Nephron (organoid): Measurements from ENCODE around the gene DOC2A.

Source experiments
- H3K27ac Mint-ChIP-seq, 3 experiments: 2 replicates each; pipeline ENCODE4 v1.8.0; 2020; ENCODE audit warnings: mixed read lengths in 3 of 3, mild to moderate bottlenecking in 2 of 3, moderate library complexity in 1 of 3
- H3K27me3 Mint-ChIP-seq: 2 replicates; pipeline ENCODE4 v1.8.0; 2021; ENCODE audit warnings: low read depth, mild to moderate bottlenecking, moderate library complexity, mixed read lengths
- H3K36me3 Mint-ChIP-seq: 2 replicates; pipeline ENCODE4 v1.8.0; 2020; ENCODE audit warnings: low read depth, mixed read lengths
- H3K4me1 Mint-ChIP-seq: 2 replicates; pipeline ENCODE4 v1.8.0; 2020; ENCODE audit warnings: mixed read lengths
- H3K4me3 Mint-ChIP-seq, 3 experiments: 2 replicates each; pipeline ENCODE4 v1.8.0; 2020; ENCODE audit warnings: mild to moderate bottlenecking in 3 of 3, mixed read lengths in 3 of 3, moderate library complexity in 2 of 3
- H3K9me3 Mint-ChIP-seq: 2 replicates; pipeline ENCODE4 v1.8.0; 2020; ENCODE audit warnings: mixed read lengths
- TF ChIP-seq, protein P1 (sequence below), 3 experiments: fragments of 200-600 bp; sonication (generic); IDR thresholded peaks; one replicate each; pipeline ENCODE4 v1.5.0; 2021; ENCODE audit warnings: antibody characterized with exemption in 3 of 3; ENCODE audit not compliant: unreplicated experiment in 3 of 3

Gene DOC2A

DNA sequence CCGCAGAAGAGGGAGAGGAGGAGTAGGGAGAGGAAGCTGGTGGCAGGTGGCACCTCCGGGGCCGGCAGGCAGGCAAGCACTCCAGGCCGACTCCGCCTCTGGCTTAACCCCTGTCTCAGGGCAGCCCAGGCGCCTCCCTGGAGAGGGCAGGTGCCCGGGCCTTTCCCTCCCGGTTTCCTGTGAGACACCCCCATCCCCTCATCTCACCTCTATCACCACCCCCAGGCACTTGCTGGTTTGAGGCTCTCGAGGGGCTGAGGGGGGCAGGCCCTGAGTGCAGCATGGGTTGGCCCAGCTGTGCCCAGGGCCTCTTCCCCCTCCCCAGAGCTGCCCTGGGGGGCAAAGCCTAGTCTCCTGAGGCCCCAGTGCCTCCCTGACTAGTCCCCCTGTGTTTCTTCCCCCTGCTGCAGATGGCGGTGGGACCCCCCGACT is 6.0 kb downstream of the DOC2A start:
- TF ChIP-seq, protein P1, sequence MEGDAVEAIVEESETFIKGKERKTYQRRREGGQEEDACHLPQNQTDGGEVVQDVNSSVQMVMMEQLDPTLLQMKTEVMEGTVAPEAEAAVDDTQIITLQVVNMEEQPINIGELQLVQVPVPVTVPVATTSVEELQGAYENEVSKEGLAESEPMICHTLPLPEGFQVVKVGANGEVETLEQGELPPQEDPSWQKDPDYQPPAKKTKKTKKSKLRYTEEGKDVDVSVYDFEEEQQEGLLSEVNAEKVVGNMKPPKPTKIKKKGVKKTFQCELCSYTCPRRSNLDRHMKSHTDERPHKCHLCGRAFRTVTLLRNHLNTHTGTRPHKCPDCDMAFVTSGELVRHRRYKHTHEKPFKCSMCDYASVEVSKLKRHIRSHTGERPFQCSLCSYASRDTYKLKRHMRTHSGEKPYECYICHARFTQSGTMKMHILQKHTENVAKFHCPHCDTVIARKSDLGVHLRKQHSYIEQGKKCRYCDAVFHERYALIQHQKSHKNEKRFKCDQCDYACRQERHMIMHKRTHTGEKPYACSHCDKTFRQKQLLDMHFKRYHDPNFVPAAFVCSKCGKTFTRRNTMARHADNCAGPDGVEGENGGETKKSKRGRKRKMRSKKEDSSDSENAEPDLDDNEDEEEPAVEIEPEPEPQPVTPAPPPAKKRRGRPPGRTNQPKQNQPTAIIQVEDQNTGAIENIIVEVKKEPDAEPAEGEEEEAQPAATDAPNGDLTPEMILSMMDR (IDR thresholded peaks at IDR 0.05; ENCODE audit: unreplicated experiment in 3 of 3): no peak
- H3K27me3 Mint-ChIP-seq: peaks cover 19% of the 10 kb centered on the region
- no peak overlapping the region for H3K4me3 Mint-ChIP-seq
- H3K27ac Mint-ChIP-seq: no peak overlapping the region
- H3K9me3 Mint-ChIP-seq: no peaks in the 10 kb centered on the region
- H3K36me3 Mint-ChIP-seq: peaks cover 4% of the 10 kb centered on the region
- no peaks in the 10 kb centered on the region for H3K4me1 Mint-ChIP-seq

DNA sequence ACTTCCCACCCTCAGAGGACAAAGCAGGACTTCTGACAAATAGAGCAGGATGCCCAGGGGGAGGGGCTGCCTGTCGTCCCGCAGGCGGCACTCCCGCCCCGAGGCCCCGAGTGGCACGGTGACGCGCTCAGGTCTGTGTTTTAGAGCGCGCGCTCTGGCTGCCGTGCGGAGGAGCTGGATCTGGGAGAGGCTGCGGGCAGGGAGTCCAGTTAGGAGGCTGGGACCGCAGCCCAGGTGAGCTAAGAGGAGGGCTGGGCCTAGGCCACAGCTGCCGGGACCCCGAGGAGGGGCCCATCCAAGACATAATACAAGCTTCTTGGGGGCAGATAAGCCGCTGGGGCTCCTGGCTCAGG is 6.4 kb downstream of the DOC2A start:
- no peak overlapping the region for H3K27ac Mint-ChIP-seq
- peaks cover 4% of the 10 kb centered on the region for H3K36me3 Mint-ChIP-seq
- TF ChIP-seq, protein P1 (IDR thresholded peaks at IDR 0.05; ENCODE audit: unreplicated experiment in 3 of 3): no peak
- H3K4me3 Mint-ChIP-seq: no peak overlapping the region
- H3K4me1 Mint-ChIP-seq: no peaks in the 10 kb centered on the region
- peaks cover 15% of the 10 kb centered on the region for H3K27me3 Mint-ChIP-seq
- H3K9me3 Mint-ChIP-seq: no peaks in the 10 kb centered on the region

DNA sequence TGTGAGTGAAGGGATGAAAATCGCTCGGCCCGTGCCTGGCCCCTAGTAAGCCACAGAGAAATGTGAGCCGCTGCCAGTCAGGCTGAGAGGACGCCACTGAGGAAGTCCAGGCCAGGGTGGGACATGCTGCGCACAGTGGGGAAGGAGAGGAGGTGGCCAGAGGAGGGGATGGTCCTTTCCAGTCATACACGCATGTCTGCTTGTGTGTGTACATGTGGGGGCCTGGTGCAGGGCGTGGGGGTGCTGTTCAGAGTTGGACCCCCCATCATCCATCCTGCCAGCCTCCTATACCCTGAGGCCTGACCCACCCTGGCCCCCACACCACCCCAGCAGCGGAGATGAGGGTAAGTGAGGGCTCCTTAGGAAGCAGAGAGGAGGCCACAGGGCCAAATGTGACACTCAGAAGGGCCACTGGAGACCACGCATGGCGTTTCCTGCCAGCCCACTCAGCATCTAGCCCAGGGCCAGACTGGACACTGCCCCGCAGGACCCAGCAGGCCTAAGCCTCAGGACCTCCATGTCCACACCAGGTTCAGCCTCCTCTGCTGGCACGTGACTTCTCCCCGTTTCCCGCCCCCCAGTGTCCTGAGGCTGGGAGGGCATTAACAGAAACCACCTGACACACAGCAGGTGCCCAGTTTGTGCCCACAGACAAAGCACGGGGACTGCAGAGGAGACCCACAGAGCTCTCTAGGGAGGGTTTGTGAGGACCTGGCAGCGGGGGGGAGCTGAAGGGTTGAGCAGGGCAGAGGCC is 7.0 kb downstream of the DOC2A start:
- Mint-ChIP-seq H3K4me1 (no peaks in the 10 kb centered on the region), H3K36me3 (peaks cover 4% of the 10 kb centered on the region)

DNA sequence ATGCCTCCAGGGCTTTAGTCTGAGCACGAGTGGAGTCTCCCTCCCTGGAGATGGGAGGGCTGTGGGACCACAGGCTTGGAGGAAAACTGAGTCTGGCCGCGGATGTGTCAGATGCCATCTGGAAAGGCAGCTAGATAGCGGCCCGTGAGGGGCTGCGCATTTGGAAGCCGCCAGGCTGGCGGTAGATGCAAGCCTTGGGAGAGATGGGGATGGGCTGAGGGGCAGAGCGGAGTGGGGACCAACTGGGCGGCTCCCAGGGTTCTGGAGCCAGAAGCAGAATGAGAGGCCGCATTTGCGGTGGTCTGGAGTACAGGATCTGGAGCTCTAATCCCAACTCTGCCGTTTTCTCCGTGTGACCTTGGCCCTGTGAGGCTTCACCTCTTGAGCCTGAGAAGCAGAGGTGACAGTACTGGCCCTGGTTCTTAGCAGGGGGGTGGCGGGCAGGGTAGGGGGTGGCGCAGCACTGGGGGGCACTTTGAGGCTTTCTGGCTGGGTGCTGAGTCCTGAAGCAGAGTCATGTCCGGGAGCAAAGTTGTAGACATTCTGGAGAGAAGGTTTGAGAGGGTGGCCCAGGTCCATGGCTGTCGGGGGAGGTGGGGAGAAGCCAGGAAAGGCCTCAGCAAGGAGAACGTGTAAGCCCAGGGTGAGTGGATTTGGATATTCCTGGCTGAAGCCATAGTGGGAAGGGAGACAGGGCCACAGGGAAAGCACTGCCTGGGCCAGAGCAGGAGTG is 8.0 kb downstream of the DOC2A start:
- no peak overlapping the region for H3K4me3 Mint-ChIP-seq
- TF ChIP-seq, protein P1 (IDR thresholded peaks at IDR 0.05; ENCODE audit: unreplicated experiment in 3 of 3): no peak
- peaks cover under 1% of the 10 kb centered on the region for H3K27me3 Mint-ChIP-seq
- peaks cover 10% of the 10 kb centered on the region for H3K36me3 Mint-ChIP-seq
- H3K27ac Mint-ChIP-seq: no peak overlapping the region
- H3K4me1 Mint-ChIP-seq: no peaks in the 10 kb centered on the region
- H3K9me3 Mint-ChIP-seq: no peaks in the 10 kb centered on the region

More for the DNA sequence above, 7.0 kb downstream of the DOC2A start:
- no peaks in the 10 kb centered on the region for H3K9me3 Mint-ChIP-seq
- no peak overlapping the region for H3K27ac Mint-ChIP-seq
- peaks cover 10% of the 10 kb centered on the region for H3K27me3 Mint-ChIP-seq
- H3K4me3 Mint-ChIP-seq: no peak overlapping the region
- TF ChIP-seq, protein P1 (IDR thresholded peaks at IDR 0.05; ENCODE audit: unreplicated experiment in 3 of 3): no peak

DNA sequence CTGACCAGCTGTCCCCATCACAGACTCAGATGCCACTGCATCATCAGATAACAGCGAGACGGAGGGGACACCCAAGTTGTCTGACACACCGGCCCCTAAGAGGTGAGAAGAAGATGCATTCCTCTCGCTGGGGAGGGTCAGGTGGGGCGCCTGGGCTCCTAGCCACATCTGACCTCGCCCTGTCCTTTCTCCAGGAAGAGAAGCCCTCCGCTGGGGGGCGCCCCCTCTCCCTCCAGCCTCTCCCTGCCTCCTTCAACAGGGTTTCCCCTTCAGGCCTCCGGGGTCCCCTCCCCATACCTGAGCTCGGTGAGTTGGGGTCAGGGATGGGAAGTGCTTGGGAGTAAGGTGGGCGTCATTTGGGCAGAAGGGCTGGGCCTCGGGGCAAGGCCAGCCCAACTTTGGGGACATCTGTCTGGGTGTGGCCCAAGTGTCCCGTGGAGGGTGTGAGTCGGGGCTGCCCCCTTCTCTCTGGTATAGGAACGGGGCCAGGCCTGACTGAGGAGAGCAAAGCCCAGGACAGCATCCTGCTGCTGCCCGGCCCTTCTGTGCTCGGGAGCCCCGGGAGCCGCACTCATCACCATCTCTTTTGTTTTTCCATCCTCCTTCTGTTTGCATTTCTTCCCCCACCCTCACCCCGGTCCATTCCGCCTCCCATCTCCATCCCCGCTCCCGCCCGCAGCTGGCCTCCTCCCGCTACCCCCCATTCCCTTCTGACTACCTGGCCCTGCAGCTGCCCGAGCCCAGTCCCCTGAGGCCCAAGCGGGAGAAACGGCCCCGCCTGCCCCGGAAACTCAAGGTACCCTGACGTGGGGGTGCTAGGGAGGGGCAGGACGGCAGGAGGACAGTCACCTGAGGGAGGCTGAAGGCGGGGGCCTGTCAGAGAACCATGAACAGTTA is 9.8 kb downstream of the DOC2A start:
- Mint-ChIP-seq H3K27me3 (no peaks in the 10 kb centered on the region), H3K4me3 (no peak overlapping the region), H3K9me3 (no peaks in the 10 kb centered on the region), H3K36me3 (peaks cover 14% of the 10 kb centered on the region), H3K27ac (no peak overlapping the region), H3K4me1 (peaks cover 9% of the 10 kb centered on the region)
- TF ChIP-seq, protein P1 (IDR thresholded peaks at IDR 0.05; ENCODE audit: unreplicated experiment in 3 of 3): no peak
